ENCODE results near the gene R3HDM4.

Gene R3HDM4

GRCh38 chr19:939922-940321 lies 26.9 kb upstream of the R3HDM4 start:
- DNase-seq (ENCODE audit: extremely low read depth, low read depth) = no peak
- TF ChIP-seq CTCF (IDR thresholded peaks at IDR 0.05; ENCODE audit: low read depth, low read length) = no peak

GRCh38 chr19:939439-939838 lies 26.4 kb upstream of the R3HDM4 start:
- no peak for TF ChIP-seq CTCF (IDR thresholded peaks at IDR 0.05; ENCODE audit: low read depth, low read length)
- no peak for DNase-seq (ENCODE audit: extremely low read depth, low read depth)

GRCh38 chr19:938233-938923 lies 25.4 kb upstream of the R3HDM4 start:
- no peak for TF ChIP-seq CTCF (IDR thresholded peaks at IDR 0.05; ENCODE audit: low read depth, low read length)
- no peak for DNase-seq (ENCODE audit: extremely low read depth, low read depth)

GRCh38 chr19:937259-937694 lies 24.3 kb upstream of the R3HDM4 start:
- DNase-seq (ENCODE audit: extremely low read depth, low read depth) = no peak
- TF ChIP-seq CTCF (IDR thresholded peaks at IDR 0.05; ENCODE audit: low read depth, low read length) = no peak

- TF ChIP-seq CTCF (IDR thresholded peaks at IDR 0.05; ENCODE audit: low read depth, low read length) = no peak
- no peak for DNase-seq (ENCODE audit: extremely low read depth, low read depth)
These were observed 23.1 kb upstream of the R3HDM4 start for GRCh38 chr19:936175-936546.

GRCh38 chr19:934865-935479 lies 22.0 kb upstream of the R3HDM4 start:
- no peak for DNase-seq (ENCODE audit: extremely low read depth, low read depth)
- no peak for TF ChIP-seq CTCF (IDR thresholded peaks at IDR 0.05; ENCODE audit: low read depth, low read length)

- no peak for DNase-seq (ENCODE audit: extremely low read depth, low read depth)
- no peak for TF ChIP-seq CTCF (IDR thresholded peaks at IDR 0.05; ENCODE audit: low read depth, low read length)
These were observed 21.3 kb upstream of the R3HDM4 start for GRCh38 chr19:934197-934840.
